Bronchial epithelial cell (primary cell): ENCODE data around the gene FMN1. TPM values are rescaled to one million over a fixed set of nuclear protein-coding genes. Genes with fewer than 3 reads are reported as not detected.
A peak's percentile ranks its signal among the peaks of the same experiment; 100 is the strongest.

Source experiments
- DNase-seq: peaks from one replicate; pipeline ENCODE4 v3.0.0-alpha.2; 2010; ENCODE audit warnings: low read depth
- FAIRE-seq: peaks from 2 replicates; lab custom pipeline; 2011; peaks lifted over from hg19 to GRCh38; lab: Jason Lieb, UNC
- H3K27me3 ChIP-seq: 2 replicates; pipeline ENCODE4 v1.5.1; 2011; ENCODE audit warnings: low read length; ENCODE audit not compliant: control insufficient read depth, insufficient read depth
- H3K36me3 ChIP-seq: 2 replicates; pipeline ENCODE4 v1.5.1; 2011; ENCODE audit warnings: low read length; ENCODE audit not compliant: control insufficient read depth, insufficient read depth
- H3K4me3 ChIP-seq: 2 replicates; pipeline ENCODE4 v1.5.1; 2011; ENCODE audit warnings: mild to moderate bottlenecking, low read depth, low read length, control low read depth
- CTCF ChIP-seq: IDR thresholded peaks from 2 replicates; pipeline ENCODE4 v1.5.1; 2011; ENCODE audit warnings: mild to moderate bottlenecking, moderate library complexity, low read length, control low read depth, inconsistent platforms; ENCODE audit not compliant: insufficient read depth, severe bottlenecking
- total RNA-seq: library from RNA; depleted of rRNA; stranded (reverse); fragments of >200 nt; gene quantifications from 2 replicates; pipeline ENCODE4 v1.2.1, GENCODE V29; 2014

Gene FMN1
- total RNA-seq, 1 donor from 2014 or later = 1.6 TPM

- TF ChIP-seq CTCF = no peak
- Histone ChIP-seq H3K4me3 (no peak overlapping the region), H3K27me3 (no peaks in the 10 kb centered on the region), H3K36me3 (no peaks in the 10 kb centered on the region)
- FAIRE-seq = no peak
- peak; percentile 42 for DNase-seq
Measured at GRCh38 chr15:32802286-32802936, 392.1 kb downstream of the FMN1 start.

DNA sequence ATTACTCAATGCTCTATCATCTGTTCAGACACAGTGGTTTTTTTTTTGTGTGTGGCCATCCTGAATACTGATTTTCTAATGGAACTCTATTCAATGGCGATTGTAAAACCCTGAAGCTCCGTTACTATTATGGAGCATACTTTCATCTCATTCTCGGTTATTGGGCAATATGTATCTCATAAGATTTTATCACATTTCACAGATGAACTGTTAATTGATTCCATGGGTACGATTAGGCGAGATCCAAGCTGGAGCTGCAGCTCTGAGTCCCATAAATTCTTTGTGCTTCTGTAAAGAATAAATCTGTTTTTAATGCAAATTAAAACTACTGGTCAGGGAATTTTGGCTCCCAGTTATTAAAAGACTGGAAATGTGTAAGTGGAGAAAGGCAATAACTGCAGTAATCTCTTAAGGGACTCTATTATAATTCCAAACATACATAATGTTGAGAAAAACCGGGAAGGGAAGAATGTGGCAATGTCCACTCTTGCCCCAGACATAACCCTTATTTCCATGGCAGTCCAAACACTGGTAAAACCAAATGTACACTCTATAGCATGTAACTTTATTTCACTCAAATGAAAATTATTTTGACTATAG is 394.5 kb downstream of the FMN1 start:
- TF ChIP-seq CTCF = no peak
- H3K36me3 ChIP-seq = no peaks in the 10 kb centered on the region
- DNase-seq (no peak), FAIRE-seq (no peak)
- no peak overlapping the region for H3K4me3 ChIP-seq
- no peaks in the 10 kb centered on the region for H3K27me3 ChIP-seq

DNA sequence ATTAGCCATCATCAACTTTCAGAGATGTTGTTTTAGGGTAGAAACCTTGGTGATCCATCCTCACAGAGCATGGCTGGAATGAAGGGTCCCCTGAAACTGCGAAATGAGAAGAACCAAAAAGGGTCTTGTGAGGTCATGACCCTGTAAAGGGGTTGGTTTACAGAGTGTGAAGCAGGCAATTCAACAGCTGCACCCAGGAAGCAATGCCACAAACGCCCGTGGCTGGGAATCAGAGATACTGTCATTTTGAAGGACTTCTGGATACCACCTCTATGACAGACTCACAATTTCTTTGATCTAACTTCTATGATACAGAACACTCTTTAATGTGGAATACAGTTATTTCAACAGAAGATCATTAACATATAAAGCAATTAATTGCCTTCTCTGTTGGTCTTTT is 397.7 kb downstream of the FMN1 start:
- TF ChIP-seq CTCF = no peak
- no peak for DNase-seq
- no peaks in the 10 kb centered on the region for H3K36me3 ChIP-seq
- H3K27me3 ChIP-seq = no peaks in the 10 kb centered on the region
- H3K4me3 ChIP-seq = no peak overlapping the region
- no peak for FAIRE-seq

GRCh38 chr15:32794973-32795372 is 399.5 kb downstream of the FMN1 start:
- Histone ChIP-seq H3K4me3 (no peak overlapping the region), H3K36me3 (no peaks in the 10 kb centered on the region), H3K27me3 (no peaks in the 10 kb centered on the region)
- FAIRE-seq (no peak), DNase-seq (peak; percentile 67)
- TF ChIP-seq CTCF = no peak

DNA sequence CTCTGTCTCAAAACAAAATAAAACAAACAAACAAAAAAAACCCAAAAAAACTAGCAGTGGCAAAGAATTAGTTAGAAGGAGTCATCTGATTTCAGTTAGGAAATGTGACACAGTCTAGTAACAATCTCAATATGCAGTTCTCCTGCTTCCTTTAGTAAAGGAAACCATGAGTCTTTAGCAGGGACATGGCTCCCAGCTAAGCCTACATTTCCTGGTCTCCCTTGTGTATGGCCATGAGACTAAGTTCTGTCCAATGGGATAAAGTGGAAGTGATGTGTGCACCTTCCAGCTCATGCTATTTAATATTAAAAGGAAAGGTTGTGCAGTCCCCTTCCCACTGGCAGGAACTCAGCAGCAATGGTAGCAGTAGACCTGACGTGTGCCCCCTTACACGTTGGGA is 402.1 kb downstream of the FMN1 start:
- Histone ChIP-seq H3K36me3 (no peaks in the 10 kb centered on the region), H3K27me3 (no peaks in the 10 kb centered on the region), H3K4me3 (no peak overlapping the region)
- FAIRE-seq = no peak
- TF ChIP-seq CTCF = no peak
- no peak for DNase-seq
